Thymus (tissue), 11 donors: ENCODE results near the gene AHR. TPM values are rescaled to one million over a fixed set of nuclear protein-coding genes. Genes with fewer than 3 reads are reported as not detected.

Experiments
- DNase-seq, 9 donors: peaks; one replicate each; pipeline ENCODE4 v3.0.0-alpha.2; 2013; ENCODE audit warnings: low spot score in 9 of 9, low read depth in 6 of 9, missing footprints in 1 of 9
- H3K27ac ChIP-seq, 2 donors: one replicate each; pipeline ENCODE4 v1.5.1; 2013; ENCODE audit warnings: control low read depth in 1 of 2, low read depth in 1 of 2, low read length in 1 of 2, mild to moderate bottlenecking in 1 of 2, moderate library complexity in 1 of 2
- H3K27me3 ChIP-seq, 2 donors: one replicate each; pipeline ENCODE4 v1.5.1; 2013; ENCODE audit warnings: low read length in 1 of 2; ENCODE audit not compliant: control insufficient read depth in 2 of 2, insufficient read depth in 1 of 2
- H3K36me3 ChIP-seq, 2 donors: one replicate each; pipeline ENCODE4 v1.5.1; 2013; ENCODE audit warnings: low read length in 1 of 2, mild to moderate bottlenecking in 1 of 2, moderate library complexity in 1 of 2; ENCODE audit not compliant: control insufficient read depth in 2 of 2, insufficient read depth in 2 of 2
- H3K4me1 ChIP-seq, 2 donors: one replicate each; pipeline ENCODE4 v1.5.1; 2013; ENCODE audit warnings: low read length in 2 of 2; ENCODE audit not compliant: control insufficient read depth in 2 of 2, insufficient read depth in 2 of 2
- H3K4me3 ChIP-seq, 2 donors: one replicate each; pipeline ENCODE4 v1.5.1; 2013; ENCODE audit warnings: low read length in 2 of 2, control low read depth in 1 of 2, mild to moderate bottlenecking in 1 of 2
- H3K9me3 ChIP-seq, 2 donors: one replicate each; pipeline ENCODE4 v1.5.1; 2013; ENCODE audit warnings: low read length in 1 of 2, mild to moderate bottlenecking in 1 of 2; ENCODE audit not compliant: control insufficient read depth in 2 of 2, insufficient read depth in 1 of 2
- WGBS: extraction: QIAGEN DNeasy Blood & Tissue Kit; methylation state at CpG from one replicate; pipeline ENCODE4 v1.1.7; 2013; 5-methylcytosine and 5-hydroxymethylcytosine counted together
- polyA plus RNA-seq: library from polyadenylated mRNA; stranded (reverse); fragments of 200-250 nt; gene quantifications from one replicate; pipeline ENCODE4 v1.2.3, GENCODE V29; 2013
- total RNA-seq: library from RNA; stranded (reverse); fragments of 120-200 nt; gene quantifications from one replicate; pipeline ENCODE4 v1.2.4, GENCODE V29; 2013
- donor health status: healthy.

Gene AHR
- total and polyA plus RNA-seq, 2 donors, result 16.8 to 41.7 TPM

GRCh38 chr7:17325364-17325763 lies 26.9 kb downstream of the AHR start:
- H3K27me3 ChIP-seq, result no peaks in the 10 kb centered on the region
- H3K4me1 ChIP-seq, result no peaks in the 10 kb centered on the region
- peaks cover 0 to 2% of the 10 kb centered on the region in 2 donors for H3K36me3 ChIP-seq
- no peak overlapping the region for H3K27ac ChIP-seq
- no peaks in the 10 kb centered on the region for H3K9me3 ChIP-seq
- 96% methylated on average over 2 of the region's 2 CpGs for WGBS
- H3K4me3 ChIP-seq, result no peak overlapping the region
- DNase-seq, result no peak

- Histone ChIP-seq H3K27ac (no peak overlapping the region), H3K36me3 (peaks cover 0 to 2% of the 10 kb centered on the region in 2 donors), H3K9me3 (no peaks in the 10 kb centered on the region), H3K4me1 (no peaks in the 10 kb centered on the region), H3K4me3 (no peak overlapping the region), H3K27me3 (no peaks in the 10 kb centered on the region)
- 95% methylated on average over 2 of the region's 2 CpGs for WGBS
- no peak for DNase-seq
Measured at GRCh38 chr7:17326378-17326777, 27.9 kb downstream of the AHR start.

GRCh38 chr7:17328641-17329040 lies 30.2 kb downstream of the AHR start:
- Histone ChIP-seq H3K27ac (no peak overlapping the region), H3K27me3 (no peaks in the 10 kb centered on the region), H3K4me1 (no peaks in the 10 kb centered on the region), H3K4me3 (no peak overlapping the region), H3K36me3 (peaks cover 0 to 7% of the 10 kb centered on the region in 2 donors), H3K9me3 (no peaks in the 10 kb centered on the region)
- no peak for DNase-seq

GRCh38 chr7:17329440-17329839 lies 31.0 kb downstream of the AHR start:
- no peak for DNase-seq
- H3K4me1 ChIP-seq, result no peaks in the 10 kb centered on the region
- no peaks in the 10 kb centered on the region for H3K9me3 ChIP-seq
- H3K27me3 ChIP-seq, result no peaks in the 10 kb centered on the region
- H3K27ac ChIP-seq, result no peak overlapping the region
- H3K4me3 ChIP-seq, result no peak overlapping the region
- H3K36me3 ChIP-seq, result peaks cover 0 to 7% of the 10 kb centered on the region in 2 donors

GRCh38 chr7:17331891-17332501 lies 33.5 kb downstream of the AHR start:
- no peak overlapping the region for H3K27ac ChIP-seq
- no peak overlapping the region for H3K4me3 ChIP-seq
- 93% methylated on average over 2 of the region's 2 CpGs for WGBS
- peaks cover 0 to 5% of the 10 kb centered on the region in 2 donors for H3K36me3 ChIP-seq
- H3K9me3 ChIP-seq, result no peaks in the 10 kb centered on the region
- no peaks in the 10 kb centered on the region for H3K4me1 ChIP-seq
- no peak for DNase-seq
- H3K27me3 ChIP-seq, result no peaks in the 10 kb centered on the region

GRCh38 chr7:17333221-17333620 lies 34.8 kb downstream of the AHR start:
- Histone ChIP-seq H3K36me3 (peaks cover under 1 to 5% of the 10 kb centered on the region in 2 donors), H3K4me3 (no peak overlapping the region), H3K27ac (no peak overlapping the region), H3K27me3 (no peaks in the 10 kb centered on the region), H3K4me1 (no peaks in the 10 kb centered on the region), H3K9me3 (no peaks in the 10 kb centered on the region)
- no peak for DNase-seq

- no peaks in the 10 kb centered on the region for H3K9me3 ChIP-seq
- no peak overlapping the region for H3K4me3 ChIP-seq
- H3K4me1 ChIP-seq, result no peaks in the 10 kb centered on the region
- WGBS, result 97% methylated on average over 4 of the region's 4 CpGs
- peaks cover 3 to 13% of the 10 kb centered on the region in 2 donors for H3K36me3 ChIP-seq
- no peak overlapping the region for H3K27ac ChIP-seq
- no peaks in the 10 kb centered on the region for H3K27me3 ChIP-seq
- no peak for DNase-seq
Measured at GRCh38 chr7:17336168-17336567, 37.7 kb downstream of the AHR start.

GRCh38 chr7:17339139-17339538 lies 40.7 kb downstream of the AHR start:
- H3K27ac ChIP-seq, result no peak overlapping the region
- H3K36me3 ChIP-seq, result peaks cover 3 to 11% of the 10 kb centered on the region in 2 donors
- no peaks in the 10 kb centered on the region for H3K9me3 ChIP-seq
- DNase-seq, result no peak
- 90% methylated on average over 2 of the region's 2 CpGs for WGBS
- H3K4me3 ChIP-seq, result no peak overlapping the region
- no peaks in the 10 kb centered on the region for H3K4me1 ChIP-seq
- no peaks in the 10 kb centered on the region for H3K27me3 ChIP-seq

GRCh38 chr7:17339952-17340351 lies 41.5 kb downstream of the AHR start:
- peaks cover 3 to 11% of the 10 kb centered on the region in 2 donors for H3K36me3 ChIP-seq
- H3K27ac ChIP-seq, result no peak overlapping the region
- WGBS, result 97% methylated on average over 4 of the region's 4 CpGs
- H3K4me1 ChIP-seq, result no peaks in the 10 kb centered on the region
- no peak overlapping the region for H3K4me3 ChIP-seq
- no peaks in the 10 kb centered on the region for H3K27me3 ChIP-seq
- no peak for DNase-seq
- H3K9me3 ChIP-seq, result no peaks in the 10 kb centered on the region

- H3K27me3 ChIP-seq, result no peaks in the 10 kb centered on the region
- DNase-seq, result no peak
- H3K36me3 ChIP-seq, result peaks cover 3 to 11% of the 10 kb centered on the region in 2 donors
- no peaks in the 10 kb centered on the region for H3K4me1 ChIP-seq
- 85% methylated on average over 1 of the region's 1 CpG for WGBS
- H3K9me3 ChIP-seq, result no peaks in the 10 kb centered on the region
- no peak overlapping the region for H3K4me3 ChIP-seq
- H3K27ac ChIP-seq, result no peak overlapping the region
Measured at GRCh38 chr7:17340655-17341054, 42.2 kb downstream of the AHR start.
